Measurements from ENCODE around the gene SPOCK1.

Gene SPOCK1

DNA sequence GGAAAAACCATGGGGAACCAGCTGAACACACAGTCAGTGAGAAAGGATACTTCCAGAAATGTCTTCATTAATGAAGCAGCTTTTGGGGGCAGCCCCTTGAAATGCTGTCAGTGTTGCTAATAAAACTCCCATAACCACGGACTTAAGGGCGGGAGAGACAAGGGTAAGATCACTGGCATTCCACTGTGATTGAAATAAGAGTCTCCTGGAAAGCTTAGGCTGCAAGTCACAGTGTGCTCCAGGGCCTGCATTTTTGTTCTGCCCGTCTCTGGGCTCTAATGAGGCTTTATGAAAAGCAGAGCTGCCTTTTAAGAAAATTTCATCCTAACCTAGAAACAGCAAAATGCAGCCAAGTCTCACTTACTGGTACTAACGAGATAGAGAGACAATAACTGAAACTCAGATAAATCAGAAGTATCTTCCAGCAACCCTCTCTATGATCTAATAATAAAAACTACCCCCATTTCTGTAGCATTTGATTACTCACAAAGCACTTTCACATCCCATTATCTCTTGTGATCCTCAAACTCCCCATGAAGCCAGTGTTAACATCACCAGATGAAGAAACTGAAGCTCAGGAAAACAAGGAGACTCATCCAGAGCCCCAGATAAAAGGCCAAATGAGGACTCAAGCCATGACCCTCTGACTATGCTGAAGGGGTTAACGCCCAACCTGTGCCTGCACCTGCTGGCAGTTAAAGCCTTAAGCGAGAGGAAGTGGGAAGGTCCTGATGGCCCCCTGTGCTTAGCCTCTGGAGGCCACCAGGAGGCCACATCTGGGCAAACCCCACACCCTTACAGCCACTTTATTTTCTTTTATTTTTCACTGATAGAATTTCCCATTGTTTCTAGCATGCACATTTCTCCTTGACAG, 37.5 kb downstream of the SPOCK1 start:
- POLR2A ChIA-PET: no interaction called here
- CTCF ChIA-PET: interaction anchor here (0.7 kb wide), 1 partner anchor 215 kb away, joined by 4 read pairs; no protein-coding TSS in a partner anchor
- DNase-seq (ENCODE audit: extremely low spot score): no peak
- TF ChIP-seq BHLHE40 (IDR thresholded peaks at IDR 0.05; ENCODE audit: borderline replicate concordance): no peak
- TF ChIP-seq L3MBTL2 (conservative IDR thresholded peaks at IDR 0.05): no peak
- TF ChIP-seq ELF4 (IDR thresholded peaks at IDR 0.05): no peak
- no peak for TF ChIP-seq HDGF (IDR thresholded peaks at IDR 0.05; ENCODE audit: borderline replicate concordance)
- TF ChIP-seq ZNF384 (IDR thresholded peaks at IDR 0.05): no peak
- TF ChIP-seq NFRKB (IDR thresholded peaks at IDR 0.05): no peak
- no peak for TF ChIP-seq LEF1 (IDR thresholded peaks at IDR 0.05; ENCODE audit: borderline replicate concordance)
- no peak for TF ChIP-seq CTBP1 (IDR thresholded peaks at IDR 0.05; ENCODE audit: borderline replicate concordance)
- no peak for TF ChIP-seq SUZ12 (IDR thresholded peaks at IDR 0.05)
- TF ChIP-seq, protein P1, sequence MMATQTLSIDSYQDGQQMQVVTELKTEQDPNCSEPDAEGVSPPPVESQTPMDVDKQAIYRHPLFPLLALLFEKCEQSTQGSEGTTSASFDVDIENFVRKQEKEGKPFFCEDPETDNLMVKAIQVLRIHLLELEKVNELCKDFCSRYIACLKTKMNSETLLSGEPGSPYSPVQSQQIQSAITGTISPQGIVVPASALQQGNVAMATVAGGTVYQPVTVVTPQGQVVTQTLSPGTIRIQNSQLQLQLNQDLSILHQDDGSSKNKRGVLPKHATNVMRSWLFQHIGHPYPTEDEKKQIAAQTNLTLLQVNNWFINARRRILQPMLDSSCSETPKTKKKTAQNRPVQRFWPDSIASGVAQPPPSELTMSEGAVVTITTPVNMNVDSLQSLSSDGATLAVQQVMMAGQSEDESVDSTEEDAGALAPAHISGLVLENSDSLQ (IDR thresholded peaks at IDR 0.05): no peak
- no peak for TF ChIP-seq FOXK2 (IDR thresholded peaks at IDR 0.05)
- TF ChIP-seq SP1 (IDR thresholded peaks at IDR 0.05): no peak
- no peak for TF ChIP-seq FOXA1 (IDR thresholded peaks at IDR 0.05)
- no peak for TF ChIP-seq FOXM1 (IDR thresholded peaks at IDR 0.05; ENCODE audit: borderline replicate concordance)
- TF ChIP-seq ARNT (IDR thresholded peaks at IDR 0.05): no peak
- TF ChIP-seq TARDBP (IDR thresholded peaks at IDR 0.05): no peak

DNA sequence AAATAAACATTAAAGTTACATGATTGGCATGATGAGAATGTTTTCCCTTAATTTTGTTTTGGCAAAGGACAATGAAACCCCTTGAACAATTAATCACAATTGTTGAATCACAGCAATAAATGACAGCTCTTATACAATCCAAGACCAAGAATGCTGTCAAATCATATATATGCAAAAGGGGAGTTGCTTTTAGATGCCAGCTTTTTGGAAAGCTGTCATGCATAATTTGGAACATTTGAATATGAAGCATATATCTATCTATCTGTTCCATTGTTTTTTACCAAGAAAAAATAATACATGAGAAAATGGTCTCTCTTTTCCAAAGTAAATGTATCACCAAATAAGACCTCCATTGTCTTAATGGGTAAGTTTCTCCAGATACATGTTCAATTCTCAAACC, 44.5 kb downstream of the SPOCK1 start:
- TF ChIP-seq ARNT (IDR thresholded peaks at IDR 0.05): no peak
- no peak for TF ChIP-seq NFRKB (IDR thresholded peaks at IDR 0.05)
- TF ChIP-seq TARDBP (IDR thresholded peaks at IDR 0.05): no peak
- TF ChIP-seq, protein P1 (IDR thresholded peaks at IDR 0.05): no peak
- no peak for TF ChIP-seq FOXA1 (IDR thresholded peaks at IDR 0.05)
- TF ChIP-seq ZNF384 (IDR thresholded peaks at IDR 0.05): no peak
- no peak for TF ChIP-seq HDGF (IDR thresholded peaks at IDR 0.05; ENCODE audit: borderline replicate concordance)
- TF ChIP-seq SUZ12 (IDR thresholded peaks at IDR 0.05): no peak
- TF ChIP-seq SP1 (IDR thresholded peaks at IDR 0.05): no peak
- no peak for TF ChIP-seq FOXK2 (IDR thresholded peaks at IDR 0.05)
- no peak for TF ChIP-seq FOXM1 (IDR thresholded peaks at IDR 0.05; ENCODE audit: borderline replicate concordance)
- TF ChIP-seq CTBP1 (IDR thresholded peaks at IDR 0.05; ENCODE audit: borderline replicate concordance): no peak
- no peak for TF ChIP-seq L3MBTL2 (conservative IDR thresholded peaks at IDR 0.05)
- TF ChIP-seq LEF1 (IDR thresholded peaks at IDR 0.05; ENCODE audit: borderline replicate concordance): no peak
- no peak for TF ChIP-seq BHLHE40 (IDR thresholded peaks at IDR 0.05; ENCODE audit: borderline replicate concordance)
- no peak for TF ChIP-seq ELF4 (IDR thresholded peaks at IDR 0.05)
- ChIA-PET POLR2A (no interaction called here), CTCF (no interaction called here)
- no peak for DNase-seq (ENCODE audit: extremely low spot score)

DNA sequence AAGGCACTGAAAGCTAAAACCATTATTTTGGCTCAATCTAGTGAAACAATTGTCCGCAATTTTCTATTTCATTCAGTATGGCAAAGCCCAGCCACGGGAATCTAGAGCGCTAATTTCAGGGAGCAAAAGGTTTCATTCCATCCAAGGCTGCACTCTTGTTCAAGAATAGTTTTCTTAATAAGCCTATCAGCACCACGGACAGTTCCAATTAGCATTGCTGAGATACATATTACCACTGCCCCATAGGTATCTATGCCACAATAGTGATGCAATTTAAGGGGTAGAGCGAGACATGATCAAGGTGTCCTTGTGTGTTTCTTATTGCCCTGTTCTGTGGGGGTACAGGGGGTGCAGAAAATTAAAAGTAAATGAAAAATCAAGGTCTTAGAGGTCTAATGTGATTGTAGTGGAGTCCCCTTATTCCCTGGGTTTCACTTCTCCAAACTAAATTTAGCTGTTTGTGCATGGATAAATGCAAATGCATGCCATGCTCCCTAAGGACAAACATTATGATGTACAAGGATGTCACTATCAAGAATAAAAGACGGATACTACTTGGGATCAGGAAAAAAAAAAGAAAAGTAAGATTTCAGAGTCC, 45.5 kb downstream of the SPOCK1 start:
- TF ChIP-seq, protein P1 (IDR thresholded peaks at IDR 0.05): no peak
- TF ChIP-seq FOXM1 (IDR thresholded peaks at IDR 0.05; ENCODE audit: borderline replicate concordance) (no peak), CTBP1 (IDR thresholded peaks at IDR 0.05; ENCODE audit: borderline replicate concordance) (no peak), SUZ12 (IDR thresholded peaks at IDR 0.05) (no peak), NFRKB (IDR thresholded peaks at IDR 0.05) (no peak), ELF4 (IDR thresholded peaks at IDR 0.05) (no peak), ARNT (IDR thresholded peaks at IDR 0.05) (no peak), FOXK2 (IDR thresholded peaks at IDR 0.05) (no peak), TARDBP (IDR thresholded peaks at IDR 0.05) (no peak), LEF1 (IDR thresholded peaks at IDR 0.05; ENCODE audit: borderline replicate concordance) (no peak), SP1 (IDR thresholded peaks at IDR 0.05) (no peak), BHLHE40 (IDR thresholded peaks at IDR 0.05; ENCODE audit: borderline replicate concordance) (no peak), ZNF384 (IDR thresholded peaks at IDR 0.05) (no peak), HDGF (IDR thresholded peaks at IDR 0.05; ENCODE audit: borderline replicate concordance) (no peak), L3MBTL2 (conservative IDR thresholded peaks at IDR 0.05) (no peak), FOXA1 (IDR thresholded peaks at IDR 0.05) (no peak)
- ChIA-PET POLR2A (no interaction called here), CTCF (no interaction called here)
- no peak for DNase-seq (ENCODE audit: extremely low spot score)

DNA sequence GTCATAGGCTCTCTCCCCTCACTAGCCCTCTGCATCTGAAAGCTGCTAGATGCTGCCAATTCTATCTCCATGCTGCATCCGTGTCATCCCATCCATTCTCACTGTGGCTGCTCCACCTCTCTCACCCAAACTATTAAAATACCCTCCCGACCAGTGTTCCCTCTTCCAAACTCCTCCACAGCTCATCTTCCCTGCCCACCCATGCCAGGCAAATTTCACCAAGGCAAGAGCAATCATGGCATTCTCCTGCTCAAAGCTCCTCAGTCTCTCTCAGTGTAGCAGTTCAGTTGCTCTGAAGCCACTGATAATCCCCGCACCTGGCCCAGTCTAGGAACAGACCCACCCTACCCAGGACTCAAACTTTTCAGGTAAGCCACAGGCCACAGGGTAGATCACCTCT, 48.4 kb downstream of the SPOCK1 start:
- TF ChIP-seq, protein P1 (IDR thresholded peaks at IDR 0.05): no peak
- TF ChIP-seq SUZ12 (IDR thresholded peaks at IDR 0.05): no peak
- no peak for TF ChIP-seq FOXK2 (IDR thresholded peaks at IDR 0.05)
- TF ChIP-seq NFRKB (IDR thresholded peaks at IDR 0.05): no peak
- no peak for TF ChIP-seq TARDBP (IDR thresholded peaks at IDR 0.05)
- no peak for TF ChIP-seq ARNT (IDR thresholded peaks at IDR 0.05)
- TF ChIP-seq FOXA1 (IDR thresholded peaks at IDR 0.05): no peak
- no peak for TF ChIP-seq SP1 (IDR thresholded peaks at IDR 0.05)
- no peak for TF ChIP-seq LEF1 (IDR thresholded peaks at IDR 0.05; ENCODE audit: borderline replicate concordance)
- TF ChIP-seq ELF4 (IDR thresholded peaks at IDR 0.05): no peak
- no peak for TF ChIP-seq BHLHE40 (IDR thresholded peaks at IDR 0.05; ENCODE audit: borderline replicate concordance)
- no peak for DNase-seq (ENCODE audit: extremely low spot score)
- CTCF ChIA-PET: no interaction called here
- POLR2A ChIA-PET: no interaction called here

DNA sequence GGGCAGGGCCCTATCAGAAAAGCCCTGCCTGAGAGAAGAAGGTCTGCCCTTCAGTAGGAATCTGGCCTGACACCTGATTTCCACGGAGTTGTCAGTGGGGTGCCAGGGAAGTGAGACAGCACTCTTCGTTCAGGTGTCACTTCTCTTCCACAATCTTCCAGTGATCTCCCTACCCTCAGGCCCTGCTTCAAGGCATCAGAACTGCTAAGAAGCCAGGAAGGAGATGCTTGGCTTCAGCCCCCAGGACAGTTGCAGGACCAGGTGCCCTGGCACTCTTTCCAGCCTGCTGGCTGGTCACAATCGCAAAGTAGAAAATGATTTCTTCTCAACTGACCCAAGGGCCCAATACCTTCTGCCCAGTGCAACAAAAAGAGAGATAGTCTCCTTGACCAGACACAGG, 50.3 kb downstream of the SPOCK1 start:
- no peak for DNase-seq (ENCODE audit: extremely low spot score)
- no peak for TF ChIP-seq ZNF384 (IDR thresholded peaks at IDR 0.05)
- TF ChIP-seq, protein P1 (IDR thresholded peaks at IDR 0.05): no peak
- TF ChIP-seq BHLHE40 (IDR thresholded peaks at IDR 0.05; ENCODE audit: borderline replicate concordance): no peak
- no peak for TF ChIP-seq SP1 (IDR thresholded peaks at IDR 0.05)
- no peak for TF ChIP-seq TARDBP (IDR thresholded peaks at IDR 0.05)
- TF ChIP-seq ARNT (IDR thresholded peaks at IDR 0.05): no peak
- TF ChIP-seq CTBP1 (IDR thresholded peaks at IDR 0.05; ENCODE audit: borderline replicate concordance): no peak
- no peak for TF ChIP-seq SUZ12 (IDR thresholded peaks at IDR 0.05)
- no peak for TF ChIP-seq NFRKB (IDR thresholded peaks at IDR 0.05)
- TF ChIP-seq FOXA1 (IDR thresholded peaks at IDR 0.05): no peak
- no peak for TF ChIP-seq ELF4 (IDR thresholded peaks at IDR 0.05)
- TF ChIP-seq FOXM1 (IDR thresholded peaks at IDR 0.05; ENCODE audit: borderline replicate concordance): no peak
- TF ChIP-seq FOXK2 (IDR thresholded peaks at IDR 0.05): no peak
- TF ChIP-seq HDGF (IDR thresholded peaks at IDR 0.05; ENCODE audit: borderline replicate concordance): no peak
- TF ChIP-seq L3MBTL2 (conservative IDR thresholded peaks at IDR 0.05): no peak
- TF ChIP-seq LEF1 (IDR thresholded peaks at IDR 0.05; ENCODE audit: borderline replicate concordance): no peak
- ChIA-PET CTCF (no interaction called here), POLR2A (no interaction called here)

Data from HEK293T (cell line).